ENCODE results near the gene RASD2. TPM values are rescaled to one million over a fixed set of nuclear protein-coding genes. Genes with fewer than 3 reads are reported as not detected.

The RASD2 gene
- not detected in 2 replicates for total RNA-seq

GRCh38 chr22:35540595-35541253 is at the start of gene RASD2:
TSS of gene RASD2 (plus strand) at chr22:35540831. CDS start at chr22:35546810, 5,979 bp downstream.

Other genes starting within 250 kb of the RASD2 start
- gene TOM1, start 240.9 kb upstream of the RASD2 start, total RNA-seq = 75.4 and 84.5 TPM in 2 replicates
- gene HMOX1, start 159.7 kb upstream of the RASD2 start, total RNA-seq = 7.9 and 8.4 TPM in 2 replicates
- gene MCM5, start 140.7 kb upstream of the RASD2 start, total RNA-seq = 21.2 and 33.8 TPM in 2 replicates
- gene MB, start 76.5 kb downstream of the RASD2 start, total RNA-seq = 0.98 TPM in 1 of 2 replicates, not detected in the other
- gene APOL6, start 107.6 kb downstream of the RASD2 start, total RNA-seq = 3.9 and 6.0 TPM in 2 replicates
- not detected in 2 replicates for gene APOL5, start 177.0 kb downstream of the RASD2 start, total RNA-seq

All from placental epithelial cell (primary cell).